H9 (cell line): Measurements from ENCODE around the gene RABGAP1. TPM values are rescaled to one million over a fixed set of nuclear protein-coding genes. Genes with fewer than 3 reads are reported as not detected.

Experiments used
- DNase-seq: peaks from one replicate; pipeline ENCODE4 v3.0.0-alpha.2; 2017
- H2AFZ ChIP-seq: one replicate; pipeline ENCODE4 v1.6.1; 2013; ENCODE audit warnings: mild to moderate bottlenecking, low read length, control low read depth, moderate library complexity
- H2AK5ac ChIP-seq: 2 replicates; pipeline ENCODE4 v1.6.1; 2013; ENCODE audit warnings: low read length, control low read depth, mixed read lengths; ENCODE audit not compliant: insufficient read length
- H2BK120ac ChIP-seq: one replicate; pipeline ENCODE4 v1.6.1; 2013; ENCODE audit warnings: low read depth, mild to moderate bottlenecking, low read length, control low read depth, inconsistent platforms; ENCODE audit not compliant: poor library complexity, severe bottlenecking
- H2BK12ac ChIP-seq: 2 replicates; pipeline ENCODE4 v1.6.1; 2013; ENCODE audit warnings: low read length, control low read depth, mixed read lengths, low read depth; ENCODE audit not compliant: insufficient read length
- H2BK15ac ChIP-seq: 2 replicates; pipeline ENCODE4 v1.6.1; 2013; ENCODE audit warnings: low read depth, low read length, control low read depth
- H2BK20ac ChIP-seq: one replicate; pipeline ENCODE4 v1.6.1; 2013; ENCODE audit warnings: low read depth, mild to moderate bottlenecking, low read length, control low read depth, inconsistent platforms; ENCODE audit not compliant: poor library complexity, severe bottlenecking
- H2BK5ac ChIP-seq: 2 replicates; pipeline ENCODE4 v1.6.1; 2013; ENCODE audit warnings: low read length, control low read depth, mixed read lengths; ENCODE audit not compliant: insufficient read length
- H3K14ac ChIP-seq: 2 replicates; pipeline ENCODE4 v1.6.1; 2013; ENCODE audit warnings: low read length, control low read depth; ENCODE audit not compliant: insufficient read depth
- H3K18ac ChIP-seq: 2 replicates; pipeline ENCODE4 v1.6.1; 2013; ENCODE audit warnings: low read depth, mild to moderate bottlenecking, mixed read lengths, low read length, control low read depth; ENCODE audit not compliant: insufficient read length
- H3K23ac ChIP-seq: 2 replicates; pipeline ENCODE4 v1.6.1; 2013; ENCODE audit warnings: low read length, control low read depth, mixed read lengths, low read depth; ENCODE audit not compliant: insufficient read length
- H3K23me2 ChIP-seq: 2 replicates; pipeline ENCODE4 v1.6.1; 2013; ENCODE audit warnings: low read depth, mild to moderate bottlenecking, mixed read lengths, low read length, control low read depth; ENCODE audit not compliant: insufficient read length, poor library complexity, severe bottlenecking
- H3K27ac ChIP-seq: 2 replicates; pipeline ENCODE4 v1.5.1; 2013; ENCODE audit warnings: low read length, control low read depth, mixed read lengths, low read depth; ENCODE audit not compliant: insufficient read length
- H3K27me3 ChIP-seq: 2 replicates; pipeline ENCODE4 v1.6.1; 2013; ENCODE audit warnings: low read length, control low read depth, inconsistent platforms; ENCODE audit not compliant: insufficient read depth
- H3K4ac ChIP-seq: 2 replicates; pipeline ENCODE4 v1.6.1; 2013; ENCODE audit warnings: low read depth, mild to moderate bottlenecking, control low read depth, inconsistent platforms, low read length, moderate library complexity
- H3K4me1 ChIP-seq: 2 replicates; pipeline ENCODE4 v1.6.1; 2013; ENCODE audit warnings: low read length, control low read depth, inconsistent platforms; ENCODE audit not compliant: insufficient read depth
- H3K4me2 ChIP-seq: 2 replicates; pipeline ENCODE4 v1.6.1; 2013; ENCODE audit warnings: low read length, control low read depth, mixed read lengths; ENCODE audit not compliant: insufficient read length, insufficient read depth
- H3K56ac ChIP-seq: 2 replicates; pipeline ENCODE4 v1.6.1; 2013; ENCODE audit warnings: low read depth, mild to moderate bottlenecking, mixed read lengths, low read length, control low read depth; ENCODE audit not compliant: insufficient read length
- H3K79me1 ChIP-seq: 2 replicates; pipeline ENCODE4 v1.6.1; 2013; ENCODE audit warnings: low read depth, mild to moderate bottlenecking, moderate library complexity, low read length, control low read depth, inconsistent platforms; ENCODE audit not compliant: insufficient read depth, poor library complexity, severe bottlenecking
- H3K79me2 ChIP-seq: 2 replicates; pipeline ENCODE4 v1.6.1; 2013; ENCODE audit warnings: low read length, control low read depth, inconsistent platforms; ENCODE audit not compliant: insufficient read depth
- H3K9ac ChIP-seq: 2 replicates; pipeline ENCODE4 v1.6.1; 2013; ENCODE audit warnings: low read length, control low read depth, mixed read lengths; ENCODE audit not compliant: insufficient read length; ENCODE audit errors: extremely low read depth
- H3K9me3 ChIP-seq: one replicate; pipeline ENCODE4 v1.6.1; 2013; ENCODE audit warnings: low read depth, low read length, inconsistent platforms; ENCODE audit not compliant: control insufficient read depth
- H3T11ph ChIP-seq: one replicate; pipeline ENCODE4 v1.6.1; 2013; ENCODE audit warnings: mild to moderate bottlenecking, low read length, control low read depth, inconsistent platforms
- H4K20me1 ChIP-seq: one replicate; pipeline ENCODE4 v1.6.1; 2013; ENCODE audit not compliant: control insufficient read depth, insufficient read length, insufficient read depth
- H4K5ac ChIP-seq: 2 replicates; pipeline ENCODE4 v1.6.1; 2013; ENCODE audit warnings: low read depth, mild to moderate bottlenecking, mixed read lengths, low read length, control low read depth; ENCODE audit not compliant: insufficient read length
- H4K8ac ChIP-seq: replicated peaks from 2 replicates; pipeline ENCODE4 v1.6.1; 2013; ENCODE audit warnings: low read length, control low read depth, mixed read lengths, low read depth; ENCODE audit not compliant: insufficient read length
- H4K91ac ChIP-seq: 2 replicates; pipeline ENCODE4 v1.6.1; 2013; ENCODE audit warnings: low read depth, mild to moderate bottlenecking, moderate library complexity, mixed read lengths, low read length, control low read depth; ENCODE audit not compliant: insufficient read length
- H3K27ac Mint-ChIP-seq, 3 experiments: 2 replicates in 2 of 3; 3 replicates in 1 of 3; pipeline ENCODE4 v1.8.0; 2020 to 2021; ENCODE audit warnings: mixed read lengths in 3 of 3, mild to moderate bottlenecking in 1 of 3, moderate library complexity in 1 of 3
- H3K27me3 Mint-ChIP-seq: 2 replicates; pipeline ENCODE4 v1.8.0; 2021; ENCODE audit warnings: low read depth, mild to moderate bottlenecking, moderate library complexity, mixed read lengths
- H3K36me3 Mint-ChIP-seq, 3 experiments: 2 replicates in 2 of 3; 3 replicates in 1 of 3; pipeline ENCODE4 v1.8.0; 2020 to 2021; ENCODE audit warnings: low read depth in 3 of 3, mixed read lengths in 3 of 3; ENCODE audit not compliant: insufficient read depth in 1 of 3
- H3K4me1 Mint-ChIP-seq, 2 experiments: 2 replicates each; pipeline ENCODE4 v1.8.0; 2020; ENCODE audit warnings: mixed read lengths in 2 of 2
- H3K4me3 Mint-ChIP-seq, 2 experiments: 2 replicates in 1 of 2; 3 replicates in 1 of 2; pipeline ENCODE4 v1.8.0; 2020 to 2021; ENCODE audit warnings: mild to moderate bottlenecking in 2 of 2, mixed read lengths in 2 of 2, moderate library complexity in 1 of 2
- H3K9me3 Mint-ChIP-seq, 2 experiments: 2 replicates in 1 of 2; 3 replicates in 1 of 2; pipeline ENCODE4 v1.8.0; 2020; ENCODE audit warnings: mild to moderate bottlenecking in 2 of 2, mixed read lengths in 2 of 2, moderate library complexity in 1 of 2
- WGBS: extraction: QIAGEN DNeasy Blood & Tissue Kit; methylation state at CpG from one replicate; pipeline ENCODE4 v1.1.7; 2013; ENCODE audit warnings: missing lambda C conversion rate, low lambda C conversion rate, mixed read lengths; ENCODE audit not compliant: insufficient read length; ENCODE audit errors: extremely low coverage; 5-methylcytosine and 5-hydroxymethylcytosine counted together
- total RNA-seq: library from RNA; stranded (reverse); gene quantifications from 2 replicates; pipeline ENCODE4 v1.2.1, GENCODE V29; 2021
- TF ChIP-seq, protein P1 (sequence below): fragments of 200-600 bp; sonication (generic); conservative IDR thresholded peaks from 3 replicates; pipeline ENCODE4 v1.8.0; 2021; ENCODE audit warnings: antibody characterized with exemption, mild to moderate bottlenecking

RABGAP1 gene
- total RNA-seq, 1 experiment from 2014 or later: 31.6 TPM

DNA sequence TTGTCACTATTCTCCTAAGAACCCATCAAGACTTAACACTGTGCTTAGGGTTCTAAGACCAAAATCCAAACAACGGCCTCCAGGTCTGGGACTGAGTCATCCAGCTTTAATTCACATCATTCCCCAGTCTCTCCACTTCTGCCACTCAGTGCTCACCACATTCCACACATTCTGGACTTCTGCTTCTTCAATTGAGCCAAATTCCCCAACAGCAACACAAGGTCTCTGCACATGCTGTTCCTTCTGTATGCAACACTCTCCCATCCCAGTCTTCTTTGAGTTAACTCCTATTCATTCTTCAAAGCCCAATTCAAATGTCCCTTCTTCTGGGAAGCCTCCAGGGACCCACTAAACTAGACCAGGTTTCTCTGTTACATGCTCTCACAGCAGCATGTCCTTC, 190.4 kb downstream of the RABGAP1 start:
- Histone ChIP-seq H4K8ac (no peak overlapping the region), H3K23me2 (no peaks in the 10 kb centered on the region), H2BK15ac (no peak overlapping the region), H4K20me1 (no peaks in the 10 kb centered on the region), H2BK120ac (no peak overlapping the region), H3K27ac (no peak overlapping the region), H3K4ac (no peak overlapping the region), H3K9me3 (no peaks in the 10 kb centered on the region), H3K14ac (no peak overlapping the region), H3K23ac (no peak overlapping the region), H4K5ac (no peak overlapping the region), H2AK5ac (no peak overlapping the region), H3T11ph (no peak overlapping the region), H3K4me1 (no peaks in the 10 kb centered on the region), H3K9ac (no peak overlapping the region), H4K91ac (no peak overlapping the region), H3K18ac (no peak overlapping the region), H2AFZ (no peak overlapping the region), H3K27me3 (no peaks in the 10 kb centered on the region), H2BK5ac (no peak overlapping the region), H3K79me1 (no peaks in the 10 kb centered on the region), H3K56ac (no peak overlapping the region), H3K4me2 (no peak overlapping the region), H2BK12ac (no peak overlapping the region), H2BK20ac (no peak overlapping the region), H3K79me2 (no peaks in the 10 kb centered on the region)
- Mint-ChIP-seq H3K36me3 (peaks cover 18 to 31% (median 18%) of the 10 kb centered on the region in 3 experiments; a peak in 6 of 7 replicates), H3K27ac (no peak overlapping the region), H3K9me3 (no peaks in the 10 kb centered on the region), H3K4me1 (peaks cover 2 to 5% of the 10 kb centered on the region in 2 experiments), H3K27me3 (no peaks in the 10 kb centered on the region), H3K4me3 (no peak overlapping the region)
- WGBS: no CpG with 5 or more reads among the region's 1 CpG
- TF ChIP-seq, protein P1, sequence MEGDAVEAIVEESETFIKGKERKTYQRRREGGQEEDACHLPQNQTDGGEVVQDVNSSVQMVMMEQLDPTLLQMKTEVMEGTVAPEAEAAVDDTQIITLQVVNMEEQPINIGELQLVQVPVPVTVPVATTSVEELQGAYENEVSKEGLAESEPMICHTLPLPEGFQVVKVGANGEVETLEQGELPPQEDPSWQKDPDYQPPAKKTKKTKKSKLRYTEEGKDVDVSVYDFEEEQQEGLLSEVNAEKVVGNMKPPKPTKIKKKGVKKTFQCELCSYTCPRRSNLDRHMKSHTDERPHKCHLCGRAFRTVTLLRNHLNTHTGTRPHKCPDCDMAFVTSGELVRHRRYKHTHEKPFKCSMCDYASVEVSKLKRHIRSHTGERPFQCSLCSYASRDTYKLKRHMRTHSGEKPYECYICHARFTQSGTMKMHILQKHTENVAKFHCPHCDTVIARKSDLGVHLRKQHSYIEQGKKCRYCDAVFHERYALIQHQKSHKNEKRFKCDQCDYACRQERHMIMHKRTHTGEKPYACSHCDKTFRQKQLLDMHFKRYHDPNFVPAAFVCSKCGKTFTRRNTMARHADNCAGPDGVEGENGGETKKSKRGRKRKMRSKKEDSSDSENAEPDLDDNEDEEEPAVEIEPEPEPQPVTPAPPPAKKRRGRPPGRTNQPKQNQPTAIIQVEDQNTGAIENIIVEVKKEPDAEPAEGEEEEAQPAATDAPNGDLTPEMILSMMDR: no peak
- DNase-seq: no peak
